GM12878 (cell line): ENCODE results near the gene RALGDS. TPM values are rescaled to one million over a fixed set of nuclear protein-coding genes. Genes with fewer than 3 reads are reported as not detected.
A peak's percentile ranks its signal among the peaks of the same experiment; 100 is the strongest.

Experiments used
- ATAC-seq: fragments of 200-7000 bp; cut with Tn5 transposase; 3 replicates; pipeline ENCODE4 v1.9.1; 2020; ENCODE audit warnings: mild to moderate bottlenecking, moderate library complexity
- BruUV-seq: library from RNA; stranded (reverse); fragments of 400-500 nt; replicated peaks from 2 replicates; lab custom pipeline; 2021; lab: Mats Ljungman, UMichigan
- CTCF ChIA-PET: fragments of 300-600 bp; sonication (Branson Sonifier 250); formaldehyde crosslinking; extraction: SDS; loops from one replicate; lab custom pipeline; 2021; ENCODE audit warnings: inconsistent platforms; lab: Yijun Ruan, JAX
- POLR2A ChIA-PET: fragments of 350-600 bp; formaldehyde crosslinking; extraction: SDS; loops from one replicate; lab custom pipeline; 2021; ENCODE audit warnings: inconsistent platforms; lab: Charles Lee
- RAD21 ChIA-PET: fragments of 300-600 bp; sonication (Branson Sonifier 250); formaldehyde crosslinking; loops from one replicate; lab custom pipeline; 2023; ENCODE audit warnings: antibody characterized with exemption; ENCODE audit not compliant: unreplicated experiment; lab: Charles Lee
- SMC1A ChIA-PET: fragments of 300-600 bp; sonication (Branson Sonifier 250); formaldehyde crosslinking; loops from one replicate; lab custom pipeline; 2023; ENCODE audit not compliant: unreplicated experiment, uncharacterized antibody; lab: Charles Lee
- DNase-seq: peaks from one replicate; pipeline ENCODE4 v3.0.0-alpha.2; 2011; ENCODE audit warnings: low read depth, low spot score
- FAIRE-seq: peaks from 3 replicates; lab custom pipeline; 2011; peaks lifted over from hg19 to GRCh38; lab: Jason Lieb, UNC
- H2AFZ ChIP-seq: 2 replicates; pipeline ENCODE4 v1.6.0; 2011; ENCODE audit warnings: low read depth, low read length, control low read depth; ENCODE audit not compliant: control insufficient read depth
- H3K27ac ChIP-seq: 2 replicates; pipeline ENCODE4 v1.5.1; 2011; ENCODE audit warnings: control low read depth; ENCODE audit not compliant: control insufficient read depth, insufficient read depth
- H3K27me3 ChIP-seq, 2 experiments: replicated peaks in 1 of 2; 2 replicates each; pipeline versions ENCODE4 v1.6.0 to v1.6.1; 2011; ENCODE audit warnings: low read length in 1 of 2; ENCODE audit not compliant: control insufficient read depth in 2 of 2, insufficient read depth in 2 of 2
- H3K36me3 ChIP-seq, 2 experiments: 2 replicates each; pipeline ENCODE4 v1.5.1; 2011; ENCODE audit warnings: low read length in 1 of 2; ENCODE audit not compliant: control insufficient read depth in 2 of 2, insufficient read depth in 2 of 2
- H3K4me1 ChIP-seq: 2 replicates; pipeline ENCODE4 v1.6.1; 2011; ENCODE audit warnings: mild to moderate bottlenecking, low read length, moderate library complexity, mixed read lengths; ENCODE audit not compliant: control insufficient read depth, insufficient read depth
- H3K4me2 ChIP-seq: 2 replicates; pipeline ENCODE4 v1.6.0; 2011; ENCODE audit warnings: control low read depth; ENCODE audit not compliant: control insufficient read depth, insufficient read depth
- H3K4me3 ChIP-seq: fragments of 200-600 bp; sonication (generic); 2 replicates; pipeline ENCODE4 v1.5.1; 2016
- H3K79me2 ChIP-seq: 2 replicates; pipeline ENCODE4 v1.6.0; 2011; ENCODE audit warnings: low read length; ENCODE audit not compliant: control insufficient read depth, insufficient read depth
- H3K9ac ChIP-seq: 2 replicates; pipeline ENCODE4 v1.8.0; 2011; ENCODE audit warnings: low read length, control low read depth, mixed read lengths; ENCODE audit not compliant: control insufficient read depth, insufficient read depth
- H3K9me3 ChIP-seq: replicated peaks from 3 replicates; pipeline ENCODE4 v1.5.1; 2011; ENCODE audit warnings: mild to moderate bottlenecking, low read length; ENCODE audit not compliant: control insufficient read depth, insufficient read depth
- H4K20me1 ChIP-seq: 2 replicates; pipeline ENCODE4 v1.6.0; 2011; ENCODE audit not compliant: control insufficient read depth, insufficient read depth
- ASH2L ChIP-seq: fragments of 300-600, 200-600 bp; sonication (generic); IDR thresholded peaks from 2 replicates; pipeline ENCODE4 v1.6.1; 2017; ENCODE audit warnings: low read depth, mild to moderate bottlenecking, borderline replicate concordance
- EED ChIP-seq: sonication (generic); IDR thresholded peaks from 2 replicates; pipeline ENCODE4 v1.6.1; 2016; ENCODE audit warnings: antibody characterized with exemption, low read depth
- ESRRA ChIP-seq: IDR thresholded peaks from 2 replicates; pipeline ENCODE4 v1.6.1; 2012; ENCODE audit warnings: mild to moderate bottlenecking, low read length, improper control_type of control experiment
- IKZF2 ChIP-seq, 2 experiments: fragments of 450-650 bp; IDR thresholded peaks; 2 replicates each; pipeline ENCODE4 v1.6.1; 2017; ENCODE audit warnings: mild to moderate bottlenecking in 2 of 2, moderate library complexity in 2 of 2
- KLF5 ChIP-seq: fragments of 450-650 bp; IDR thresholded peaks from 2 replicates; pipeline ENCODE4 v1.6.1; 2014; ENCODE audit warnings: mild to moderate bottlenecking; ENCODE audit not compliant: partially characterized antibody
- MAX ChIP-seq: IDR thresholded peaks from 2 replicates; pipeline ENCODE4 v1.6.1; 2012; ENCODE audit warnings: low read depth, low read length, improper control_type of control experiment
- MEF2A ChIP-seq: IDR thresholded peaks from 2 replicates; pipeline ENCODE4 v1.6.1; 2011; ENCODE audit warnings: low read depth, mild to moderate bottlenecking, low read length, moderate library complexity; ENCODE audit not compliant: insufficient read depth
- MXI1 ChIP-seq: fragments of 150-350 bp; IDR thresholded peaks from 2 replicates; pipeline ENCODE4 v1.6.1; 2011; ENCODE audit warnings: low read depth, mild to moderate bottlenecking, inconsistent platforms, low read length, improper control_type of control experiment
- NFXL1 ChIP-seq: fragments of 450-650 bp; IDR thresholded peaks from 2 replicates; pipeline ENCODE4 v1.6.1; 2017; ENCODE audit warnings: antibody characterized with exemption, mild to moderate bottlenecking, borderline replicate concordance
- NFYA ChIP-seq: IDR thresholded peaks from 2 replicates; pipeline ENCODE4 v1.6.1; 2011; ENCODE audit warnings: low read depth, mild to moderate bottlenecking, low read length, improper control_type of control experiment, borderline replicate concordance
- NR2F1 ChIP-seq: fragments of 450-650 bp; conservative IDR thresholded peaks from 2 replicates; pipeline ENCODE4 v1.6.1; 2017; ENCODE audit warnings: mild to moderate bottlenecking
- PML ChIP-seq: IDR thresholded peaks from 2 replicates; pipeline ENCODE4 v1.6.1; 2012; ENCODE audit warnings: low read length, inconsistent platforms
- POLR2A ChIP-seq: IDR thresholded peaks from 2 replicates; pipeline ENCODE4 v1.6.1; 2011; ENCODE audit warnings: low read depth, mild to moderate bottlenecking, low read length
- POLR2AphosphoS5 ChIP-seq: IDR thresholded peaks from 2 replicates; pipeline ENCODE4 v1.6.1; 2011; ENCODE audit warnings: mild to moderate bottlenecking, low read length, inconsistent platforms
- POU2F2 ChIP-seq: IDR thresholded peaks from 3 replicates; pipeline ENCODE4 v1.6.1; 2011; ENCODE audit warnings: low read depth, mild to moderate bottlenecking, low read length, borderline replicate concordance
- RELA ChIP-seq: fragments of 450-650 bp; IDR thresholded peaks from 2 replicates; pipeline ENCODE4 v1.8.0; 2014; ENCODE audit warnings: borderline replicate concordance; ENCODE audit not compliant: partially characterized antibody
- RFX5 ChIP-seq: IDR thresholded peaks from 2 replicates; pipeline ENCODE4 v1.6.1; 2011; ENCODE audit warnings: low read depth, low read length, improper control_type of control experiment
- SIN3A ChIP-seq: IDR thresholded peaks from 2 replicates; pipeline ENCODE4 v1.6.1; 2012; ENCODE audit warnings: low read depth, low read length, improper control_type of control experiment
- SIX5 ChIP-seq: IDR thresholded peaks from 2 replicates; pipeline ENCODE4 v1.6.1; 2011; ENCODE audit warnings: mild to moderate bottlenecking, low read depth, low read length, moderate library complexity; ENCODE audit not compliant: severe bottlenecking
- SMAD1 ChIP-seq: fragments of 450-650 bp; IDR thresholded peaks from 2 replicates; pipeline ENCODE4 v1.6.1; 2018; ENCODE audit warnings: mild to moderate bottlenecking, low read depth; ENCODE audit not compliant: partially characterized antibody
- TCF3 ChIP-seq: IDR thresholded peaks from 2 replicates; pipeline ENCODE4 v1.6.1; 2012; ENCODE audit warnings: low read depth, mild to moderate bottlenecking, low read length, borderline replicate concordance; ENCODE audit not compliant: insufficient read depth
- USF1 ChIP-seq: IDR thresholded peaks from 2 replicates; pipeline ENCODE4 v1.6.1; 2011; ENCODE audit warnings: borderline replicate concordance, low read depth, mild to moderate bottlenecking, moderate library complexity, mixed read lengths, low read length; ENCODE audit not compliant: insufficient read depth; ENCODE audit errors: extremely low read length
- YBX1 ChIP-seq: fragments of 450-650 bp; IDR thresholded peaks from 2 replicates; pipeline ENCODE4 v1.6.1; 2016; ENCODE audit warnings: antibody characterized with exemption
- YY1 ChIP-seq: IDR thresholded peaks from 2 replicates; pipeline ENCODE4 v1.6.1; 2011; ENCODE audit warnings: low read depth, mild to moderate bottlenecking, low read length
- WGBS: methylation state at CpG from one replicate; pipeline ENCODE4 v1.1.6; 2016; ENCODE audit warnings: low lambda C conversion rate; ENCODE audit not compliant: insufficient replicate concordance, insufficient coverage; ENCODE audit errors: missing lambda C conversion rate; 5-methylcytosine and 5-hydroxymethylcytosine counted together
- in situ Hi-C: fragments of 300-500 bp; cut with MboI; formaldehyde crosslinking; loops from 9 replicates; pipeline ENCODE4 v1.14.3; 2018; ENCODE audit warnings: mixed read lengths
- intact Hi-C: fragments of 100-400 bp; cut with micrococcal nuclease; formaldehyde crosslinking; loops from one replicate; pipeline ENCODE4 v1.14.2; 2022; ENCODE audit not compliant: unreplicated experiment
- polyA plus RNA-seq, 11 experiments: library from polyadenylated mRNA; depleted of rRNA in 4 of 11; unstranded in 6 of 11; stranded (reverse) in 5 of 11; fragments of >200 nt; fragmentation: Nextera tagmentation in 4 of 11; fragmentation: Illumina TruSeq in 1 of 11; extraction: Ambion mirVana in 4 of 11; extraction: Trizol in 1 of 11; gene quantifications; 1 replicate in 1 of 11; 2 replicates in 10 of 11; pipeline versions ENCODE4 v1.2.1 to v1.2.3, GENCODE V29; 2011 to 2016; ENCODE audit warnings: inconsistent platforms in 2 of 11, missing spikeins in 2 of 11, low read depth in 1 of 11
- total RNA-seq, 4 experiments: library from RNA; depleted of rRNA in 3 of 4; stranded (reverse); fragments of >200 nt in 3 of 4; fragmentation: Illumina TruSeq in 1 of 4; extraction: Trizol in 1 of 4; gene quantifications; 2 replicates each; pipeline versions ENCODE4 v1.2.1 to v1.2.3, GENCODE V29; 2013 to 2021

The RALGDS gene
- total and polyA plus RNA-seq, 10 of the 15 experiments (the other 5 are each of a cell fraction or from before 2014, with no cell fraction given): 1.3 to 48.6 (median 21.2) TPM

DNA sequence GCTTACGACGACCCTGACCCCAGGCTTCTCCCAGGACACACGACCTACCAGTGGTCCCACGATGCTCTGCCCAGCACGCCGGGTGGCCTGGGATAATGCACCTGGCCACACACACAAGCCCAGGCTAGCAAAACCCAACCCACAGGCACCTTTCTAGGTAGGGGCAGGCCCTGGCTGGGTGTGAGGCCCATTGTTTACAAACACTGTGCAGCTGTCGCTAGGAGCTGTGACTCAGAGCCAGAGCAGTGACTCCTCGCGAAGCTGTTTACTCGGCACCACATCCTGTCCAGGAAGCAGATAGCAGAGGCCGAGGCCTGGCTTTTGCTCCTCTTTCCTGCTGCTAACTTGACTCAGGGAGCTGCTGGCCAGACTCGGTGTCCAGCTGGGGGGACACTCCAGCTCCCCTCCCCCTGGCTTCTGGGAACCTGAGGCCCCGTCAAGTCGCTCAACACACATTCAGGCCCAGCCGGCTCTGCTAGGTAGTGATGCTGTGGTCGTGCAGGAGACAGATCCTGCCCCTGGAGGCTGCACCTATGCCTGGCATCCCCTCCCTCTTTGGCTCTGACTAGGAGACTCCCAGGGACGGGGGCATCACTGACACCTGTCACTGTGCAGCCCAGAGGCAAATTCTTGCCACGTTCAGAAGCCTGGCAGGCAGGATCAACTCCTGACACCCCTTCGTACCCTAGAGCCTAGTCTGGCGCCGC lies 12.8 kb upstream of the RALGDS start:
- peaks cover 39% of the 10 kb centered on the region for H3K4me1 ChIP-seq
- peaks cover 0 to 4% of the 10 kb centered on the region in 2 experiments; a peak in 3 of 4 replicates for H3K36me3 ChIP-seq
- H3K9ac ChIP-seq: peak overlapping the region; percentile 39
- peaks cover 63% of the 10 kb centered on the region for H3K79me2 ChIP-seq
- ChIA-PET RAD21 (interaction anchor here (1.0 to 3.1 kb wide), 4 partner anchors 10 to 20 kb away, joined by 3 to 30 read pairs (median 14); no protein-coding TSS in a partner anchor), SMC1A (interaction anchor here (1.1 to 5.9 kb wide), 6 partner anchors 7 to 103 kb away, joined by 4 to 48 read pairs (median 8); partner anchors contain the start of gene GTF3C5), POLR2A (interaction anchor here (0.9 to 2.0 kb wide), 7 partner anchors 9 to 21 kb away, joined by 3 to 21 read pairs (median 4); no protein-coding TSS in a partner anchor), CTCF (interaction anchor here (1.2 to 2.6 kb wide), 5 partner anchors 10 to 22 kb away, joined by 3 to 32 read pairs (median 9); no protein-coding TSS in a partner anchor)
- ATAC-seq (peak; percentile 93), DNase-seq (no peak), FAIRE-seq (peak; percentile 97)
- no peaks in the 10 kb centered on the region for H3K27me3 ChIP-seq
- H3K27ac ChIP-seq: peak overlapping the region; percentile 88
- no peak overlapping the region for H3K4me3 ChIP-seq
- BruUV-seq: TSS peak; percentile 98
- 15% methylated on average over 21 of the region's 21 CpGs for WGBS
- H4K20me1 ChIP-seq: no peaks in the 10 kb centered on the region
- in situ Hi-C loops: loop anchor here (25.0 kb wide), 1 partner anchor 1872 kb away; no protein-coding TSS in a partner anchor
- no peaks in the 10 kb centered on the region for H3K9me3 ChIP-seq
- peak overlapping the region; percentile 73 for H3K4me2 ChIP-seq
- no peak overlapping the region for H2AFZ ChIP-seq
- intact Hi-C loops: no loop called here
- TF ChIP-seq RFX5: no peak; the same call in 1 of the 2 replicates
- peak; percentile 96 for TF ChIP-seq MXI1
- TF ChIP-seq POU2F2: peak; percentile 85; the same call in 1 of the 3 replicates
- TF ChIP-seq POLR2AphosphoS5: peak; percentile 76
- no peak for TF ChIP-seq SIX5
- TF ChIP-seq NFXL1: no peak
- TF ChIP-seq POLR2A: peak; percentile 70
- TF ChIP-seq ESRRA: no peak
- TF ChIP-seq MAX: peak; percentile 55; the same call in 1 of the 2 replicates
- no peak for TF ChIP-seq YBX1
- TF ChIP-seq USF1: no peak
- TF ChIP-seq KLF5: peak; percentile 94
- peak; percentile 70 for TF ChIP-seq NR2F1
- 0 out of 2 replicates have a peak, but pooled peaks have one; percentile 55 for TF ChIP-seq ASH2L
- peak; percentile 94 for TF ChIP-seq TCF3
- TF ChIP-seq YY1: no peak; the same call in 1 of the 2 replicates
- 0 out of 2 replicates have a peak, but pooled peaks have one; percentile 24 for TF ChIP-seq MEF2A
- TF ChIP-seq NFYA: no peak
- TF ChIP-seq IKZF2 (IDR thresholded peaks at IDR 0.05): peak; percentile 86 to 91; a peak in 3 of 4 replicates
- TF ChIP-seq EED: peak; percentile 71
- TF ChIP-seq PML: no peak
- peak; percentile 87 for TF ChIP-seq SIN3A
- peak; percentile 61 for TF ChIP-seq SMAD1
- no peak for TF ChIP-seq RELA
